Neuron (in vitro differentiated cells): ENCODE measurements around the gene PHC1.

ENCODE experiments used
- H2AFZ ChIP-seq: one replicate; pipeline ENCODE4 v1.6.1; 2013; ENCODE audit warnings: low read depth, mild to moderate bottlenecking, inconsistent platforms, low read length, moderate library complexity
- H3K27me3 ChIP-seq: one replicate; pipeline ENCODE4 v1.6.1; 2013; ENCODE audit warnings: low read length; ENCODE audit not compliant: insufficient read depth
- H3K36me3 ChIP-seq: one replicate; pipeline ENCODE4 v1.6.1; 2013; ENCODE audit warnings: low read length; ENCODE audit not compliant: insufficient read depth
- H3K4me1 ChIP-seq: one replicate; pipeline ENCODE4 v1.6.1; 2013; ENCODE audit warnings: low read length; ENCODE audit not compliant: insufficient read depth
- H3K4me3 ChIP-seq: 2 replicates; pipeline ENCODE4 v1.5.1; 2013; ENCODE audit warnings: mild to moderate bottlenecking, low read length, moderate library complexity
- H3K9me3 ChIP-seq: one replicate; pipeline ENCODE4 v1.6.1; 2013; ENCODE audit warnings: low read length

Gene PHC1

GRCh38 chr12:8947737-8948136 lies 33.4 kb downstream of the PHC1 start:
- Histone ChIP-seq H2AFZ (no peak overlapping the region), H3K9me3 (peaks cover under 1% of the 10 kb centered on the region), H3K4me3 (peak overlapping the region; percentile 96), H3K4me1 (peaks cover 15% of the 10 kb centered on the region), H3K27me3 (no peaks in the 10 kb centered on the region), H3K36me3 (peaks cover 37% of the 10 kb centered on the region)

- Histone ChIP-seq H3K4me3 (peak overlapping the region; percentile 96), H3K4me1 (peaks cover 15% of the 10 kb centered on the region), H3K27me3 (no peaks in the 10 kb centered on the region), H3K9me3 (peaks cover 6% of the 10 kb centered on the region), H2AFZ (peak overlapping the region; percentile 99), H3K36me3 (peaks cover 28% of the 10 kb centered on the region)
These were observed 34.5 kb downstream of the PHC1 start for GRCh38 chr12:8948701-8949341.

- Histone ChIP-seq H3K27me3 (no peaks in the 10 kb centered on the region), H3K36me3 (peaks cover 20% of the 10 kb centered on the region), H2AFZ (peak within 1 kb of the TSS; percentile 99), H3K9me3 (peaks cover 6% of the 10 kb centered on the region), H3K4me1 (peaks cover 15% of the 10 kb centered on the region), H3K4me3 (peak within 1 kb of the TSS; percentile 96)
These were observed 35.3 kb downstream of the PHC1 start, which contains the start of gene M6PR for GRCh38 chr12:8949342-8950220. TSS of gene M6PR (minus strand) at chr12:8949645. CDS start at chr12:8946404, 3,241 bp downstream.

GRCh38 chr12:8950221-8950527 lies 35.9 kb downstream of the PHC1 start:
- peaks cover 17% of the 10 kb centered on the region for H3K36me3 ChIP-seq
- H2AFZ ChIP-seq, result peak overlapping the region; percentile 99
- no peaks in the 10 kb centered on the region for H3K27me3 ChIP-seq
- peaks cover 15% of the 10 kb centered on the region for H3K4me1 ChIP-seq
- H3K4me3 ChIP-seq, result peak overlapping the region; percentile 96
- H3K9me3 ChIP-seq, result peaks cover 6% of the 10 kb centered on the region

GRCh38 chr12:8950702-8951478 lies 36.6 kb downstream of the PHC1 start:
- Histone ChIP-seq H3K4me3 (peak overlapping the region; percentile 96), H3K27me3 (no peaks in the 10 kb centered on the region), H3K9me3 (peaks cover 10% of the 10 kb centered on the region), H3K4me1 (peaks cover 15% of the 10 kb centered on the region), H2AFZ (peak overlapping the region; percentile 99), H3K36me3 (peaks cover 10% of the 10 kb centered on the region)

- Histone ChIP-seq H3K4me3 (no peak overlapping the region), H2AFZ (no peak overlapping the region), H3K9me3 (peaks cover 13% of the 10 kb centered on the region), H3K27me3 (no peaks in the 10 kb centered on the region), H3K4me1 (peaks cover 15% of the 10 kb centered on the region), H3K36me3 (peaks cover 2% of the 10 kb centered on the region)
These were observed 37.4 kb downstream of the PHC1 start for GRCh38 chr12:8951744-8952143.

- H3K4me3 ChIP-seq, result no peak overlapping the region
- peaks cover 3% of the 10 kb centered on the region for H3K4me1 ChIP-seq
- no peak overlapping the region for H2AFZ ChIP-seq
- H3K9me3 ChIP-seq, result peaks cover 13% of the 10 kb centered on the region
- no peaks in the 10 kb centered on the region for H3K36me3 ChIP-seq
- H3K27me3 ChIP-seq, result no peaks in the 10 kb centered on the region
These were observed 39.6 kb downstream of the PHC1 start for GRCh38 chr12:8953773-8954402.

GRCh38 chr12:8956073-8956472 lies 41.8 kb downstream of the PHC1 start:
- no peaks in the 10 kb centered on the region for H3K36me3 ChIP-seq
- no peak overlapping the region for H2AFZ ChIP-seq
- H3K27me3 ChIP-seq, result no peaks in the 10 kb centered on the region
- H3K4me3 ChIP-seq, result no peak overlapping the region
- H3K4me1 ChIP-seq, result peaks cover 5% of the 10 kb centered on the region
- peaks cover 13% of the 10 kb centered on the region for H3K9me3 ChIP-seq

GRCh38 chr12:8956772-8957171 lies 42.5 kb downstream of the PHC1 start:
- H3K4me1 ChIP-seq, result peaks cover 5% of the 10 kb centered on the region
- H3K27me3 ChIP-seq, result no peaks in the 10 kb centered on the region
- no peak overlapping the region for H3K4me3 ChIP-seq
- H3K36me3 ChIP-seq, result no peaks in the 10 kb centered on the region
- H3K9me3 ChIP-seq, result peaks cover 15% of the 10 kb centered on the region
- no peak overlapping the region for H2AFZ ChIP-seq

- H3K9me3 ChIP-seq, result peaks cover 18% of the 10 kb centered on the region
- H3K4me3 ChIP-seq, result no peak overlapping the region
- H3K36me3 ChIP-seq, result no peaks in the 10 kb centered on the region
- no peak overlapping the region for H2AFZ ChIP-seq
- H3K27me3 ChIP-seq, result no peaks in the 10 kb centered on the region
- peaks cover 5% of the 10 kb centered on the region for H3K4me1 ChIP-seq
These were observed 43.3 kb downstream of the PHC1 start for GRCh38 chr12:8957561-8957960.

- Histone ChIP-seq H3K27me3 (no peaks in the 10 kb centered on the region), H3K36me3 (no peaks in the 10 kb centered on the region), H3K4me3 (no peak overlapping the region), H3K4me1 (peaks cover 5% of the 10 kb centered on the region), H2AFZ (no peak overlapping the region), H3K9me3 (peaks cover 14% of the 10 kb centered on the region)
These were observed 43.8 kb downstream of the PHC1 start for GRCh38 chr12:8958066-8958465.

- no peak overlapping the region for H3K4me3 ChIP-seq
- H3K36me3 ChIP-seq, result no peaks in the 10 kb centered on the region
- H2AFZ ChIP-seq, result no peak overlapping the region
- peaks cover 5% of the 10 kb centered on the region for H3K4me1 ChIP-seq
- no peaks in the 10 kb centered on the region for H3K27me3 ChIP-seq
- H3K9me3 ChIP-seq, result peaks cover 11% of the 10 kb centered on the region
These were observed 45.9 kb downstream of the PHC1 start for GRCh38 chr12:8960176-8960575.
